NCI-H187 (cell line): ENCODE measurements around the gene ERF.

Experiments used
- DNase-seq, 2 experiments: peaks; one replicate each; lab custom pipeline; 2025; lab: John Stamatoyannopoulos, UW

ERF gene

DNA sequence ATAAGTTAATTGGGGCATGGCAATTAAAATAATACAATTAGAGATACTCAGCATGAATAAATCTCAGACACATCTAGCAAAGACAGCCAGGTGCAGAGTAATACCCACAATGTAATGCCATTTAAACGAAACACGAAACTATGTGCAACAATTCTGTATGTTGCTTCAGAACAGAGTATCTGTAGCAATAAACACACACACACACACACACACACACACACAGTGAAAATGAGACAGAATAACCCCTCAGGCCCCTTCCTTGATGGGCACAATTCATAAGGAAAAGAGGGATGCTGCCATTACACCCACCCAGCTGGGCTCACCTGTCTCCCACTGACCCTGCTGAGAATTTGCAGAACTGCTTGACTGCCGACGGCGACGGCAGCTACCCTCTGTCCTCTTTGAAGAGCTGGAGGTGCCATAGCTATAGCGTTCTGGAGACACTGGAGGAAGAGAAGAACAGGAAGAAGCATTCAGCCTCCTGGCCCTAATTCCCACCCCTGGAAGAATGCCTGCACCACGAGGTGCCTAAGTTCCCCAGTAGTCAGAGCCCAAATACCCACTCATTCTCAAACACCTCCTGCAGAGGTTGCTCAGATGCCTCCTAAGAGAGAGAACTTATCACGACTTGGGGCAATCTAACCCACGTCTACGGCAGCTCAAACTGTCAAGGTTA lies 40.0 kb downstream of the ERF start:
- DNase-seq, result no peak

DNA sequence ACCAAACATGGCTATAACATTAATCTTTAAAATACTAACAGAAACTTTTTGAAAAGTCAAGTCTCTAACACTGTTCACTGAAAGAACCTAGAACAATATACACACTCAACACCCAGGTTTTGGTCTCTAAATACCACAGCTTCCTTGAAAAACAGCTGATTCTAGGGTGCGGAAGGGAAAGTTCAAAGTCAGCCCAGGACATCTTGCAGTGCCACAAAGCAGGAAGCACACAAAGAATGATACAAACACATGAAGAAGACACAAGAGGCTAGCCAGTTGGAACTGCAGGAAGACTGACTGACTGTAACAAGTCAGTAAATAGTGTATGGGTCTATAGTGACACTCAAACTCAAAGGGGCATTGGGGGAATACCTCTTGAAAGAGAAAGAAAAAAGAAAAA lies 42.0 kb downstream of the ERF start:
- DNase-seq, result no peak

DNA sequence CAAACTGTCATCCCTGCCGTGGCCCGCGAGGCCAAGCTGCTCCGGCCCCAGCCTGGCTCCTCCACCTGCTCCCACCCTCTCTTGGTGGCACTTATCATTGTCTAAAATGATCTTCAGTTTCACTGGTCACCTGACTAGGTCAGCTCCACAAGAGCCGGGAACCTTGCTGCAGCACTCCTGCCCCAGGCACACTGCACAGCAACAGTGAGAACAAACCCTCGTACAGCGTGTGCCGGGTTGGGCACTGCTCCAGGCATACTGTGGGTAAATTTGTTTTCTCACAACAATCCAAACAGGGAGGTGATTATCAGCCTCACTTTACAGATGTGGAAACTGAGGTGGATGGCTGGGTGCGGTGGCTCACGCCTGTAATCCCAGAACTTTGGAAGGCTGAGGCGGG lies 46.3 kb downstream of the ERF start:
- no peak for DNase-seq

DNA sequence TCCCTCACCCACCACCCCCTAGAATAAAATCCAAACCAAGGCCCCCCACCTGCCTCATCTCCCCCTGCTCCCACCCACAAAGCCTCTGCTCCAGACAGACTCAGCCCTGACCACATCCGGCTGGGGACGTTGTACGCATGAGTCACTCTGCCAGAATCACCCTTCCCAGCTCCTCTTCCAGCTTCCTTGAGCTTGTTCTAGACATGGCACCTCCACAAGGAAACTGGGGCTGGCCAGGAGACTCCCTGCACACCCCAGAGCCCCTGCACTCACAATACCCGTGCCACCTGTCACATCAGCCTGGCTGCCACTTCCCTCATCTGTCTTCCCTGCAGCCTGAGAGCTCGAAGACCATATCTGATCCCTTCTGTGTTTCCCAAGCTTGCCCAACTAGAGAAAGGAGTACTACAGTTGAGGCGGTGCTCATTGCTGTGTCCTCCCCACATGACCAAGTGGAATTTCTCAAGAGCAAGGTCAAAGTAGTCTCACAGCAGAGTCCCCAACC lies 47.1 kb downstream of the ERF start:
- DNase-seq, result no peak

DNA sequence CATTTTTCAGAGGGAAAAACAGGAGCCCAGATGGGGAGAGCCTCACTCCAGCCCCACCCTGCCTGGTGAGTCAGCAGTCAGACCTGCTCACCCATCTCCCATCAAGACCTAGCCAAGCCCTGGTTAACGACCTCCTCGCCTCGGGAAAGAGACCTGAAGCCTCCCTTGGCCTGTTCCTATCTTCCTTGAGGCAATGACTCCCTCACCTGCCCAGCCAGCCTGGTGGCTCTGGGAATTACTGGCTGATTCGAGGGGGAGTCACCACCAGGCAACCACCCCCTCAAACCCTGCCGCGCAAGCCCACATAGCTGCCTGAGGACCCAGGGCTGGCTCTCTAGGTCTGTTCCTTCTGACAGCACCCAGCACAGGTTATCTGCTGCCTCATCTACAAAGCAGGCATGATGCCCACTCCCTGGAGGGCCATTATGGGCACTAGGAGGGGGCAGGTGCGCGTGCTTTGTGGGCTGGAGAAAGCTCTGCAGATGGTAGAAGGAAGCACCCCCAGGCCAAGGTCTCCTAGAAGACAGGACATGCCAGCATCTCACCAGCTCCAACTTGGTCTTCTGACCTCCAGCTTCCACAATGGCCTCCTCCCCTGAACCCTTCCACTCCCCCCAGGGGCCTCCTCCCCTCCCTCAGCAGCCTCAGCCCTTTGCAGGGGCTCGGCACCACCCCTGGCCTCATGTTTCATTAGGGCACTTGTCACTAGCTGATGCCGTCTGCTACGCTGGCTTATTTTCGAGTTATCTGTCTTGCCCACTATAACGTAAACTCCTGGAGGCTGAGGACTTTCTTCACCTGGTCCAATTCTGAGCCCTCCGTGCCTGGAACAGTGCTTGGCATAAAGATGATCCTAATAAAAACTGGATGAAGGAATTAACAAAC lies 47.8 kb downstream of the ERF start:
- DNase-seq, result no peak

DNA sequence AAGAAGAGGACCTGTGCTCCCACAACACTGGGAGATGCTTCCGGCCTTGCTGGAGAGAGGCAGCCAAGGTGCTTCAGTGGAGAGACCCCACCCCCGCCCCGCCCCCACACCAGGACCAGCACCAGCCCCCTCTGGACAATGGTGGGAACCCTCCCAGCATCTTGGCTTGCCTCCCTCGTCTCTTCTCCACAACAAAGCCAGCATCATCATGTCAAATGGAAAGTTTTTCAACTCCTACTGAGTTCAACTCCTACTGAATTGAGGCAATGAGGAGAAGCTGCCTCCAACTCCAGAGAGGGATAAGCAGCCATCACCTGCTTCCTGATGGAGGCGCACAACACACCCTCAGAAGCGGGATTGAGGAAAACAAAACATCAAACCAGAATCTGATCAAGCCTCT lies 50.3 kb downstream of the ERF start:
- no peak for DNase-seq

DNA sequence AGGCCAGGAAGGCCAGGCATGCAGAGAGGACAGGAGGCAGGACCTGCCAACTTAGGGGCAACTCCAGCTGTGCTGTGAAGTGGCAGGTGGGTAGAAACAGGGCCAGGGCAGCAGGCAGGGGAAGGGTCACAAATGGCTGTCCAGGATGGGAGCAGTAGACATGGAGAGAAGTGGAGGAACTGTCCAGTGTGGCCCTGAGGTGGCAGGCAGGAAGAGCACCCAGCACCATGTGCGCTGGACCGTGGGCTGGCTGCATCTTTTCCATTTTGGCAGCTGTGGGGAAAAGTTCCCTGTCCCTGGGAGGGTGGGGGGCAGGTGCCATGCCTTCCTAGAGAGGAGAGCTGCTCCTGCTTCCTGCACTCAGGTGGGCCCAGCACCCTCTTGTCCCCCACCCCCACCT lies 51.2 kb downstream of the ERF start:
- DNase-seq, result no peak

DNA sequence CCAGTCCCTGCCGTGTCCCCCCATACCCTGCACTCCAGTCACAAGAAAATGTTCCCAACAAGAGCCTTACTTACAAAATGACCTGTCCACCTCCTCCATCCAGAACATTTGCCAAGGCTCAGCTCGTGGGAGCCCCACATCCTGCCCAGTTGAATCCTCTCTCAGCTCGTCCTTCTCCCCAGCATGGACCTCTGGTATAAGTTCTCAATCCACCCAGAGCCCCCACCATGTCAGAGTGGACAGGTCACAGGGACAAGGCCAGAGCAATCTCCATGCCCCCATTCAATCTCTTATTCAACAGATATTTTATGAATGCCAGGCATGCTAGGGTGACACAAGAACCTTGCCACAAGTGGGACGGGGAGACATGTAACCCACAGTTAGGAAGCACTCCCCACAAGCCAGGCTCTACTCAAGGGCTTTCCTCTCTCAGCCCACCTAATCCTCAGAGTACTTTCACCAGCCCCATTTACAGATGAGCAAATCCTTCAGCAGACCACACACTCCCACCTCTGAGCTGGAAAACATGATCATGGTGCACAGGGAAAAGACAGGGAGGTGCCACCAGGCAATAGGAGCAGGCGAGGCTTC lies 52.5 kb downstream of the ERF start:
- DNase-seq, result no peak

DNA sequence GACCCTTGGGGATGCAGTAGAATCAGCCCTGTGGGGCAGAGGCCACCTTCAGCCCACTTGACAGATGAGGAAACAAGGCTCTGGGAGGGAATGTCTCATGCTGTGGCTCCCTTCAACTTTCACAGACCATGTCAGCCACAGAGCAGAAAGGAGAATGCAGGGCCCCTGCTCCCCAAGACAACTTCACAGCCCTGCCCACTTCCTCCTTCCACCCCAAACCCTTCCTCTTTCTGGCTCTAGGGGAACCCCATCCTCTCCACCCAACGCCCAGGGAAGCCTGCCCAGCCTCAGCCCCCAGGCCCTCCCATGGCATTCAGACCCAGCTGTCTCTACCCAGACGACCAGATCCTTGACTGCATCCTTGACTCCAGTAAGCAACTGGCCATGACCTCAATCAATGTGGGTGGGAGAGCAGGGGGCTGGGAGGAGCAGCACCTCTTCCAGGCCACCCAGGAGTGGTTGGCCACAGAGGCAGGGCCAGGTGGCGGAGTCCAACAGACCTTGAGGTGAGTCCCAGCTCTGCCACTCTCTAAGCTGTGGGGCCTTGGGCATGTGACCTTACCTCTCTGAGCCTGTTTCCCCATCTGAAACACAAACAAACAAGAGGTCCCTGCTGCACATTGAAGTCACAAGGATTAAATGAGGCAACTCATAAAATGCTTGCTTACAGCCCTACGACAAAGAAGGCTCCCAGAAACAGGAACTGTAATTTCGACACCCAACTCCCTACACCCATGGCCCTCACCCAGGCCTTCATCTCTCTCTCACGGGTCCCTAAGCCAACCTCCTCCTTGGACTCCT lies 53.2 kb downstream of the ERF start:
- DNase-seq, result no peak

DNA sequence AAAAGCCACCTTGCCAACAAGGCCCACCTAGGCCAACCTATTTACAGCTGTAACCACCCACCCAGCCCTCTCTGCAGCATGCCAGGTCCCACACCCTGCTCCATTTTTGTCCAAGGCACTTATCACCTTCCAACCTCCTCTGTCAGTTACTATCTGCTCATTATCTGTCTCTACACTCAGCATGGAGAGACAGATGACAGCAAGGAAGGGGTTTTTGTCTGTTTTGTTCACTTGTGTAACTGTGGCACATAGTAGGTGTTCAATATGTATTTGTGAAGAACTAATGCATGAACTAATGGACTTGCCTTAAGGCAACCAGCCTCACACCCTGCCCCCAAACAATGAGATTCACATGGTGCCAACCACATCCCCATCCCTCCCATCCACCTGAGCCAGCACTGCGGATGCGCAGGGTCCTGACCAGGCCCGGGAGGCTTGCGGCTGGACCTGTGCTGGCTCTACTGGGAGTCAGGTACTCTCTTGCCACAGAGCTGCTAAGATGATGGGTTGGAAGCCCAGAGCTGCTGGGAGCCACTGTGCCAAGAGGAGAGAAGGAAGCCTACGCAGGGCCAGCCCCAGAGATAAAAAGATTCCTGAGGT lies 54.7 kb downstream of the ERF start:
- no peak for DNase-seq

DNA sequence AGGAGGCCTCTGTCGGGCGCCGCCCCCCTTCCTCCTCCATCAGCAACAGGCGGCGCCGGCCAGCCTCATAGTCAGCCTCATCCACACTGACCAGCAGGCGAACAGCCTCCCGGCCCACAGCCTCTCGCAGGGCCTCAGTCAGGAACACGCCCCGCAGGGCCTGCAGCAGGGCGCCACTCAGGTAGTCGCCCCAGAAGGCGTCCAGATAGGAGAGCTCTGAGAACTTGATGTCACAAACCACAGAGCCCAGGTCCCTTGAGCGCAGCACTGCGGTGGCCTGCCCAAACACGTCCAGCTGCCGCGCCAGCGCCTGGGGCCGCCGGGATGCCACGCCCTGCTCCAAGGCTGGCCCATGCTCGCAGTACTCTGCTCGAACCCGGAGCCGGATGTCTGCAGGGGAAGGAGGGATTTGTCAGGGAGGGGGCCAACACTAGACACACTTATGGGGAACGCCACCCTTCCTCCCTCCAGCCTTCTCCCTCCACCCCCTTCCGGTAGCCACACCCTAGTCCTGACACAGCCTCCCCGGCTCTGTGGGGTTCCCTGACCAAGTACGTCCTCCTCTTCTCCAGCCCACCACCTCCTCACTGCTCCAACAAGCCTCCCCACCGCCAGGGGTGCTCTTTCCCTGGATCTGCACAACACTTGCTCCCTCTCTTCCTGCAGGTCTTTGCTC lies 55.4 kb downstream of the ERF start:
- DNase-seq, result peak; percentile 15 to 55

DNA sequence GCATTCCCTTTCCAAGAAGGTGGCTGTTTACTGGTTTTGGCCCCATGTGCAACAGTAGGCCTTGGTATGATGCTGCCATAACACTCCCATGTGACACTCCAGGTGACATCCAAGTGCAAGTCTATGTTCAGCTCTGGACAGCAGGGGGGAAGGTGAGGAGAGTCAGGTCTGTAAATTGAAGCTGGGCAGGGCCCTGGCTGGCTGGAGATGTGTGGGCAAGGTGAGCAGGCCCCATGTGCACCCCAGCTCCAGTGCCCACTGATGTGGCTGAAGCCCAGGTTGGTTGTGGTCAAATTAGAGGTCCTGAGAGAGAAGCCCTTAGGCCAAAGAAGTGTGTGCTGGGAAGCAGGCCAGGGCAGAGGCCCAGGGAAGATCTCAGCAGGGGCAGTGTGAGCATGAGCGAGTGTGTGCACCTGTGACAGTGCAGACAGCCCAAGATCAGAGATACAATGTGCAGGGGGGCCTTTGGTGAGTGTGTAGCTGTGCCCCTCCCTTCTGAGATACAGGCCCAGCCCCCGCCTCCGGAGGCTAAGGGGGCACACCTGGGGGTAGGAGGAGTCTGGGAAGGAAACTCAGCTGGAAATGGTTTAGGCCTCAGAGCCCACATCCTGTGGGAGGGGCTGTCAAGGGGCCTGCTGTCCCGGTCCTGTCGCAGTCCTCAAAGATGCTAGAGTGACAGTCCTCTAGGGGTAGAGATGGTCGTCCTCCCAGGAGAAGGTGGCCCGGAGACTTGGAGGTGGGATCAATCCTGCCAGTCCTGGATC lies 56.1 kb downstream of the ERF start:
- DNase-seq, result no peak
